ENCODE data around the gene PGK2.

GRCh38 chr6:49813248-49813647 is 26.2 kb upstream of the PGK2 start:
- TF ChIP-seq CTCF (conservative IDR thresholded peaks at IDR 0.05; ENCODE audit: low read depth, low read length) = no peak
- no peak for TF ChIP-seq EZH2 (IDR thresholded peaks at IDR 0.05; ENCODE audit: low read length, unreplicated experiment)

Data from PC-3 (cell line).